GM19099 (cell line): ENCODE measurements around the gene VEGFD.

Source experiments
- POLR2A ChIP-seq: IDR thresholded peaks from 3 replicates; pipeline ENCODE4 v1.6.1; 2011; ENCODE audit warnings: low read depth; ENCODE audit not compliant: insufficient read length; ENCODE audit errors: extremely low read depth

The VEGFD gene, protein sequence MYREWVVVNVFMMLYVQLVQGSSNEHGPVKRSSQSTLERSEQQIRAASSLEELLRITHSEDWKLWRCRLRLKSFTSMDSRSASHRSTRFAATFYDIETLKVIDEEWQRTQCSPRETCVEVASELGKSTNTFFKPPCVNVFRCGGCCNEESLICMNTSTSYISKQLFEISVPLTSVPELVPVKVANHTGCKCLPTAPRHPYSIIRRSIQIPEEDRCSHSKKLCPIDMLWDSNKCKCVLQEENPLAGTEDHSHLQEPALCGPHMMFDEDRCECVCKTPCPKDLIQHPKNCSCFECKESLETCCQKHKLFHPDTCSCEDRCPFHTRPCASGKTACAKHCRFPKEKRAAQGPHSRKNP

GRCh38 chrX:15384304-15384703, at the start of gene VEGFD:
TSS of gene VEGFD (minus strand) at chrX:15384413. CDS start at chrX:15383946, 467 bp downstream.
- no peak for TF ChIP-seq POLR2A

DNA sequence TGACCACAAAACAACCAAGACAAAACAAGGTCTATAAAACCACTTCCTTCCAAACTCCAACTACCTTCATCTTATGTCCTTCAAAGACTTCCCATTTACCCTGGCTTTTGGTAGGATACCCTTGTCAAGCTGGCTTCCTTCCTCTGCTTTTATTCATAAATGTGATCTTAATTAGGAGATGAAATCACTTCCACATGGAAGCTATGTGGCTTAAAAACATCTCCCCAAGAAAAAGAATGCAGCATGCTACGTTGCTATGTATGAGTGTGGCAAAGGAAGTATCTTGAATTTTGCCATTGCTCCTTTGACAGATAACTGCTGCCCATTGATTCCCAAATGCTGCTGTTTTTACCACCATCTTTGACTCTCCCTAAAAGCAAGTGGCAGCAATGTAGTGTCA, 46.4 kb upstream of the VEGFD start:
- TF ChIP-seq POLR2A, result no peak

DNA sequence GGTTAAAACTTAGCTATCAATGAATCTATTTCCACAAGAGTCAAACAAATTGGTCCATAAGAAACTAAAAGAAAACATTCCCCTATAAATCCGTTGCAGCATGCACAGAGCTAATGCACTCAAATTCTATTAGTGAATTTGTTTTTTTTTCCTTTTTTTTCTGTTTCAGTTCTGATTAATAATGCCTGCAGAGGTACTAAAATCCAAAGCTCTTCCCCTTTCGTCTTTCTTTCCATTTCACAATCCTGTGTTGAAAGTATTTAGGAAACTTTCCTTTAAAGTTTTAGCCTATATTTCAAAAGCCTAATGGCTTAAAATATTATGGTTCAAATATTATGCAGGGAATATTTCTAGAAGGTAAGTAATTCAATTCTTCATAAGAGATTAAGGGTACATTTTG, 45.9 kb upstream of the VEGFD start:
- no peak for TF ChIP-seq POLR2A

DNA sequence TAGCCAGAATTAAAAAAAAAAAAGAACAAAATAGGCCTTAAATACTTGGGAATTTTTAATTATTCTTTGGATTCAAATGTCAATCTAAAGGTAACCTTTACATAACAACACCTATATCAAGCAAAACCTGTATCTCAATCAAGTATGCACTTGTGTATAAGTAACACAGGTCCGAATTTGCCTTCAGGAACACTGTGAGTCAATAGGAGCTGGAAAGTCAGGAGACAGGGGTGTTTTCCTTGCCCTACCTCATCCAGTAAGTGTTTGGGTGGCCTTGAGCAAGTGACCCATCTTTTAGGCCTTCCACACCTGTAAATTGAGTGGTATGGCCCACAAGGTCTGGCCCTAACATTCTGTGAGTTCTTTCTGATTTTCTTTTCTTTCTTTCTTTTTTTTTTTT, 40.8 kb upstream of the VEGFD start:
- TF ChIP-seq POLR2A, result no peak

GRCh38 chrX:15418707-15419181, 34.5 kb upstream of the VEGFD start:
- no peak for TF ChIP-seq POLR2A

DNA sequence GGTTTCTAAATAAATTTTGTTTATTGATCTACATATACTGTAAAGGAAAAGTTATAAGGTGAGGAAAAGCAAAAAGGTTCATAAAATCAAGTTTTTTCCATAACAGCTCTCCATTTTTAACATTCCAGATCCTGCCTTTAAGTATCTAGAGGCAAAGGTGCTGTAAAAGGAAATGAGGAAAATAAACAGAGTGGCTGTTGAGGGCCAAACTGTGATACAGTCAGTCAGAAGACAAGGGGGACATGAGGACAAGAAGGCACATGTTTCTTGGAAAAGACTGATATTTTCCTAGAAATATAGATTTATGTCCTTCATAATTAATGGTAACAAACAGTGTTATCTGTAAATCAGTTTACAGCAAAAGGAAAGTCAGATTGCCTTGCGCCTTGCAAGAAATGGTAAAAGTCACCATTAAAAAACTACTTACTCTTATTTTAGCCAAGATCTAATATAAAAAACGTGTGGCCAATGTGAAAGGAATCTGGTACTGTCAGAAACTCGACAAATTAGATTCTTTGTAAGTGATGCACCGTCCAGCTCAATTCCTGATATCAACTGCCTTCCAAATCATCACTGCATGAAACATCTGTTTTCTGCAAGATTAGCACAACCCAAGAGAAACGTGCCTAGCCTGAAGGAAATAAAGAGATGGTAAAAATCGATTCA, 34.0 kb upstream of the VEGFD start:
- no peak for TF ChIP-seq POLR2A

GRCh38 chrX:15416133-15416993, 32.1 kb upstream of the VEGFD start:
- no peak for TF ChIP-seq POLR2A

- TF ChIP-seq POLR2A, result no peak
Observed at GRCh38 chrX:15413101-15413500, 28.9 kb upstream of the VEGFD start.

DNA sequence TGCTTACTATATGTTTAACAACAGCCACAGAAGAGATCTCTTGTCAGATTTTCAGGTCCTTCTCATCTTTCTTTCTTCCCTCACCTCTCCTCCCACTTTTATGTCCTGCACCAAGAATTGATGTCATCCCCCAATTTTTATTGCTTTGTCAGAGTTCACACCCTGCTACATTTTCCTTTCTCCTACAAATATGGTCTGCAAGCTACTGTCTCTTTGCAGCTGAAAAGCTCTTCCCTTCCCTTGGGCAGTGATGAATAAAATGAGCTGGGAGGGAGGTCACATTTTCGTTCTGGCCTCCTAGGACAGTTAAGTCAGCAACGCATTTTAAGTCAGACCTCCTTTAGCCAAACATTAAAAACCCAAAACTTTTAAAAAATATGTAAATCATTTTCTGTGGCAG, 26.7 kb upstream of the VEGFD start:
- no peak for TF ChIP-seq POLR2A

DNA sequence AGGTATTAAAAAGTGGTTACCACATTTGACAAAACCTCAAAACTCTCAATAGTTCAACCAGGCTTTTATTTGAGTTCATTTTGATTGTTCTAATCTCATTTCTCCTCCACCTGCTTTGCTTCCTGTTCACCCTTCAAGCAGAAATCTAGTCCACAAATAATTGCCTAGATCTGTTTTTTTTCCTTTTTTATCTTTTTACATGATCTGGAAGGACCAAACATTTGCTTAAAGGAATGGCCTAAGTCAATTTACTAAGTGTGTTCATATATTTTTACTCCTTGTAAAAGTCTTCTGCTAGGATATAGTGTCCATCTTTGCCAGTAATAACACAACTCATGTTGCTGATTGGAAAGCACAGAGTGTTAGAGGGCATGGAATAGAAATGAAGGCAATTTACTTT, 26.2 kb upstream of the VEGFD start:
- no peak for TF ChIP-seq POLR2A

GRCh38 chrX:15405846-15406245, 21.6 kb upstream of the VEGFD start:
- TF ChIP-seq POLR2A, result no peak

DNA sequence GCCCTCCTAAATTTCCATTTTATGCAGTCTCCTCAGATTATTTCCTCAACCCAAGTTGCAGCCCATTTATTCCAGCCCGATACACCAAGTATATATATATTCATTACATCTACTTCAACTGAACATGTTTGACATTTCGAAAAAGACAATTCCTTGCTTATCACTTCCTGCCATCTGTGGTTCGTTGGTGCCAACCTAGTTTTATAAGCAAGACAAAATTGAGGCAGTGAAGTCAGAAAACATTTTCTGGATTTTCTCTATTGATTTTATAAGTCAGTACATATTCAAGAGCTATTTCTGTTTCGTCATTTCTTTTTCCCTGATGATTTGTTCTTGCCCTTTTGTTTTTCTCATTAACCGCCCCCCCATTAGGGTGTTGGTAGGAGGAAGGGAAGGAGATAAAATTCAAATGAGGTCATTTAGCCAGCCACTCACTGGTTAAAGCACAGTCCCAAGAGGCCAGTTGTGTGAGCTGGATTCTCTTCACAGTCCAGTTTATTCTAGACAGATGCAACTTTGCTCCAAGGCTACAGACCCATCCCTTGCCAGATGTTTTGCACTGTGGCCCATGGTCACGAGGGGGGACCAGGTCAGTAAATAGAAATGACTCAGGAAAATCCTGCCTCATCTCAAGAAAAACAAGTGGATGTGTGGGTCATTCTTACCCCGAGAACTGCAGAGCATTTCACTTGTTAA, 20.3 kb upstream of the VEGFD start:
- no peak for TF ChIP-seq POLR2A

DNA sequence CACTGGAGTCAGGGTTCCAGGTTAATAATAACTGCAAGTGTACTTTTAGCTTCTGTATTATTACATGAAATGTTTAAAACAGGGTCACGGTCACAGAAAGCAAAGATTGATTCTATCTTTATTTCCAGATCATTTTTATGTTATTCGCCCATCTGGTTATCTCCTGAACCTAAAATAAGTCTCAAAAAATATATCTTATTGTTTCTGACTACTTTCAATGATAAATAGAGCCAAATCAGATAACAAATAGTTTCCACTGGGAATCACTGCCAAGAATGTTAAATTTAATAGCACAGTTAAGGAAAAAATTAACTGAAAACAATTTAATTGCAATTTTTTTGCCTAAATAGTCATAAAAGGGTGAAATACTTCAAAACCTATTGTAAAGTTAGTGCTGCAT, 17.2 kb upstream of the VEGFD start:
- no peak for TF ChIP-seq POLR2A

- TF ChIP-seq POLR2A, result no peak
Observed at GRCh38 chrX:15399962-15400391, 15.8 kb upstream of the VEGFD start.

DNA sequence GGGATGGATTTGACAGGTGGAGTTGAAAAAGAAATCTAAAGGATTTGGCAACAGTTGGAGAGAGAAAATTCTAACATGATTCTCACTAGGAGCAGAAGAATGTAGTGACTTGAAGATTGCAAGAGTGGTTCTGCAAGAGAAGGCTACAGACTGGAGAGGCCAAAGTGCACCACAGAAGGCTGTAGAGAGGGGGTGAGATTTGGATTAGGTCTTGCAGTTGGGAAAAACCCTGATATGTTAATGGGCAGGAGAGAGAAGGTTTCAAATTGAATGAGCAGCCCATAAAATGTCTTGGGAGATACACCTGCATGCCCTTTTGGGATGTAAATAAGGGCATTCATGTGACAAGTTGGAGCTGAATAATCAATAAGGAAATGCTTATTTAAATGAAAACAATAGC, 14.7 kb upstream of the VEGFD start:
- no peak for TF ChIP-seq POLR2A
